EL (cell line): ENCODE data around the gene EFS.
A peak's percentile ranks its signal among the peaks of the same experiment; 100 is the strongest.

Source experiments
- DNase-seq: peaks from one replicate; pipeline ENCODE4 v3.0.0-alpha.2; 2016

The EFS gene

DNA sequence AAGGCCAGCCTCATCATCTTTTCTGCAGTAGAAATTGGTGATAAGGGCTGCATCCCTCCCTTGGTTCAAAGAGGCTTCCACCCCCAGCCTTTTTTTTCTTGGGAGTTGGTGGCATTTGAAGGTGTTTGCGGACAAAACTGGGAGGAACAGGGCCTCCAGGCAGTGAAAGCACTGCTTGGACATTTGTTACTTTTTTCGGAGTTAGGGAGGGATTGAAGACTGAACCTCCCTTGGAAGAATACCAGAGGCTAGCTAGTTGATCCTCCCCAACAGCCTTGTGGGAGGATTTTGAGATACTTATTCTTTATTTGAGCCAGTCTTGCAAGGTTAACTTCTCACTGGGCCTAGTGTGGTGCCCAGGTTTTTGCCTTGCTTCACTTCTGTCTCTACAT is 40.5 kb downstream of the EFS start:
- DNase-seq, result no peak

GRCh38 chr14:23323838-23324454 is 41.0 kb downstream of the EFS start:
- no peak for DNase-seq

- DNase-seq, result no peak
These were observed 42.1 kb downstream of the EFS start for GRCh38 chr14:23322568-23323517.

DNA sequence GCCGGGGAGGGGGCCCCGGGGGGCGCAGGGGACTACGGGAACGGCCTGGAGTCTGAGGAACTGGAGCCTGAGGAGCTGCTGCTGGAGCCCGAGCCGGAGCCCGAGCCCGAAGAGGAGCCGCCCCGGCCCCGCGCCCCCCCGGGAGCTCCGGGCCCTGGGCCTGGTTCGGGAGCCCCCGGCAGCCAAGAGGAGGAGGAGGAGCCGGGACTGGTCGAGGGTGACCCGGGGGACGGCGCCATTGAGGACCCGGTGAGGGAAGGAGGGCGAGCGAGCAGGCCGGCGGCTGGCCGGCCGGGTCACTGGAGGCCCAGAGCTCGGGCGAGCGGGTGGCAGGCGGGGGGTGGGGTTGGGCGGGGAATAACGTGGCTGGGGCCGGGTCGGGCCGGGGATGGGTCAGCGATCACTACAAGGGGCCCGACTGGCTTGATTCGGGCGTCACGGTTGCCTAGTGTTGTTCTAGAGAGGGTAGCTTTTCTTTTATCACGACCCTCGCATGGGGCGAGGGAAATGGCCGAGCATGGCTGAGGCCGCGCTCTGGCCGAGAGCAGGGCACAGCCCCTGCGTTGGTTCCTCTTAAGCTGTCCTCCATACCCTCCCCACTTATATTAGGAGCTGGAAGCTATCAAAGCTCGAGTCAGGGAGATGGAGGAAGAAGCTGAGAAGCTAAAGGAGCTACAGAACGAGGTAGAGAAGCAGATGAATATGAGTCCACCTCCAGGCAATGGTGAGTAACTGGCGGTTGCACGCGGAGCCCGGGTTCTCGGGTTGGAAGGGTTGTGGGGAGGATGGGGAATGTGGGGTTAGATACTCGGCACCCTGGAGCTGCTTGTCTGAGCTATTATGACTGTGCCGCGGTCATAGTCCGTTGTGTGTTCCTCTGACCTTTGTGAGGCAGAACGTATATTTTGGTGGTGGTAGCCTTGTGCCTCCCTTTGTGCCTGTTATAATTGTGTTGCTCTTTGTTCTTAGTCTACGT is 43.1 kb downstream of the EFS start:
- peak; percentile 70 for DNase-seq

DNA sequence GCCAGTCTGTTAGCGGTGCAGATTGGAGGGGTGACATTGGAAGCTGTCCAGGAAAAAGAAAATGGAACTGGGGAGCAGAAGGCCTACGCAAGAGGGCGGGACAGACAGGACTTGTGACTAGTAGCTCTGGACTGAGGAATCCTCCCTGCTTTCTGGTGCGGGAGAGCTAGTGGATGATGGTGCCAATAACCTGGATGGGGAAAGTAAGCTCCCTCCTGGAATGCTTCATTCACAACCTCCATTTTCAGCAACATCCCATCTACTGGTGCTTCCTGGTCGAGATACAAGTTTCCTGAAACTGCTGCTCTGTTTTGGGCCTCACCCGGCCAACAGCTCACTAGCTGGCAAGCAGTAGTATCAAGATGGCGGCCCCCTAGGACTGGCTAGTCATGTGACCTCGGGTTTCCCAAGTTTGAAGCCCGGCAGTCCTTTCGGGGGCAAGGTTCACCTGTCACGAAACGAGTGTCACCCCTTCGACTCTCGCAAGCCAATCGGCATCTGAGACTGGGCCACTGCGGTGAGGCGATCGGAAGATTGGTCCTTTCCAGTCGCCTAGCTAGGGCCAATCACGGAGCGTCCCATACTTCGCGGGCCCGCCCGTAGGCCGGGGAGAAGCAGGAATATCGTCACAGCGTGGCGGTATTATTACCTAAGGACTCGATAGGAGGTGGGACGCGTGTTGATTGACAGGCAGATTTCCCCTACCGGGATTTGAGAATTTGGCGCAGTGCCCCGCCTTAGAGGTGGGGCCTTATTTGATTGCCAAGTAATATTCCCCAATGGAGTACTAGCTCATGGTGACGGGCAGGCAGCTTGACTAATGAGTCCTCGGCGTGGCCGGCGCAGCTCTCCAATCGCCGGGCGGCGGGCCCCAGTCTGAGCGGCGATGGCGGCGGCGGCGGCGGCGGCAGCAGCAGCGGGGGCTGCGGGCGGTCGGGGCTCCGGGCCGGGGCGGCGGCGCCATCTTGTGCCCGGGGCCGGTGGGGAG is 44.1 kb downstream of the EFS start, which contains the start of gene PABPN1:
Gene PABPN1, plus strand, starts transcription at position 874 of the 988 bp plus-strand sequence. Its CDS starts 13 bp downstream, at position 887.
- DNase-seq, result peak; percentile 100

- DNase-seq, result no peak
These were observed 45.0 kb downstream of the EFS start for GRCh38 chr14:23319746-23320583.

DNA sequence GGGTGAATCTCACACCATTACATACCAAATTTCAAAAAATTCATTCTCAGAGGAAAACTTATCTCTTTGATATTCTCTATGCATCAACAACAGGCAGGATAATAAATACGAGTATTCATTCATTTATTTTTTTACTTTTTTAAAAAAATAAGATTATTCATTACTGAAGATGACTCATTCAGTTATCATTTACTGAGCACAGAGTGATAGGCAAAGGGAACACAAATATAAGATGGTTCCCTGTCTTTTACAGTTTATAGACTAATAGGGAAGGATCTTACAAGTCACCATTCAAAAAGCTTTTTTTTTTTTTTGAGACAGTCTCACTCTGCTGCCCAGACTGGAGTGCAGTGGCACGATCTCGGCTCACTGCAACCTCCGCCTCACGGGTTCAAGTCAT is 48.7 kb downstream of the EFS start:
- no peak for DNase-seq

DNA sequence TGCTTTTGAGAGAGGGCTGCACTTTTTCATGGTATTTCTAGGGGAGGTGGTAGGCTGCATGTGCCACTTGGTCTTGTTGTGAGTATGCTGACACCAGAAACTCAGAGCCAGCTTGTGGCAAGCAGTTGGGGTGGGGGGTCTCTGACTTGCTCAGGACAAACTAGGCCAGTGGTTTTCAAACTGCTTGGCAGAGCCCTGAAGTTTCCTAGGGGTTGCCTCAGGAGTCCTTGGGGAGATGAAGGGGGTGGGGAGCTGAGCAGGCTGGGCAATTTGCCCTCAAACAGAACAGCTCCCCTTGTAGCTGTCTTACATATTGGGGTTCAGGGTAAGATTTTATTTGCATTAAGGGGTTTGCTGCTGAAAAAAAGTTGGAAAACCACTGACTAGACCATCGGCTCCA is 54.4 kb downstream of the EFS start:
- DNase-seq, result no peak

GRCh38 chr14:23308721-23309445 is 56.1 kb downstream of the EFS start:
- DNase-seq, result no peak

DNA sequence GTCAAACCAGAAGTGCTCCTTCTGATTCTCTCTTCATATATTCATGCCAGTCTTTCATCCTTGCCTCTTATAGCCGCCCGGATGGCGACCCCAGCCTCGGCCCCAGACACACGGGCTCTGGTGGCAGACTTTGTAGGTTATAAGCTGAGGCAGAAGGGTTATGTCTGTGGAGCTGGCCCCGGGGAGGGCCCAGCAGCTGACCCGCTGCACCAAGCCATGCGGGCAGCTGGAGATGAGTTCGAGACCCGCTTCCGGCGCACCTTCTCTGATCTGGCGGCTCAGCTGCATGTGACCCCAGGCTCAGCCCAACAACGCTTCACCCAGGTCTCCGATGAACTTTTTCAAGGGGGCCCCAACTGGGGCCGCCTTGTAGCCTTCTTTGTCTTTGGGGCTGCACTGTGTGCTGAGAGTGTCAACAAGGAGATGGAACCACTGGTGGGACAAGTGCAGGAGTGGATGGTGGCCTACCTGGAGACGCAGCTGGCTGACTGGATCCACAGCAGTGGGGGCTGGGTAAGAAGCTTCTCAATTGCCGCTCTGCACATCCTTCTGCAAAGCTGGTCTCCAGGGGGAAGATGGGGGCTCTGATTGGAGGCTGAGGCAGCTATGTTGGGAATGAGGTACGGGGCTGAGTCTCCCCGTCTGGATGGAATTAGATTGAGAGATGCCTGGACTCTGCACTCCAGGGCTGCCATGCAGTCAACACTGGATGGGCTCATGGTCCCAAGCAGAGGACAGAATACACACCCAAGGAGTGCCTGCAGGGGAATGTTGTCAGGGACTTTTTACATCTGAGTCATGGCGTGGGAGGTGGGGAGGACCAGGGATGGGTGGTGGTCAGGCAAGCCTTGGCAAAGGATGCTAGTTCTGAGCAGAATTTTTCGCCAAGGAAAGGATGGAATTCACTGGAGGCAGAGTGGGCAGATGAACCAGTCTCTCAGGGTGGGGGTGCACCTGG is 57.0 kb downstream of the EFS start:
- DNase-seq, result peak; percentile 62

DNA sequence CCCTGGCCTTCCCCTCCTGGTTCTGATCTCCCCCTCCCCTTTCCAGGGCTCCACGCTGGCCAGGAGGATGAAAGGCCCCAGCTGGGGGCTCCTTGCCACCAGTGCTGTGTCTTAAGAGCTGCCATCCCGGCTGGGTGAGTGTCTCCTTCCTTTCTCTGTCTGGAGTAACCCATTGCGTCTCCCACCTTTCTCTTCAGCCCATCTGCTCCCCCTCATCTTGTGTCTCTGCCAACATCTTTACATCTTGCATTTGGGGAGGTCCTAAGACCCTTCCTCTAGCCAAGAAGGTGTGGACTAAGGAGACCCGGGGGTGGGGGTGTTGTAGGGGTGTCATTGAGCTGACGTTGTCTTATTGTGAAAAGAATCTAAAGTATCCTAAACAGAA is 57.8 kb downstream of the EFS start:
- DNase-seq, result no peak

DNA sequence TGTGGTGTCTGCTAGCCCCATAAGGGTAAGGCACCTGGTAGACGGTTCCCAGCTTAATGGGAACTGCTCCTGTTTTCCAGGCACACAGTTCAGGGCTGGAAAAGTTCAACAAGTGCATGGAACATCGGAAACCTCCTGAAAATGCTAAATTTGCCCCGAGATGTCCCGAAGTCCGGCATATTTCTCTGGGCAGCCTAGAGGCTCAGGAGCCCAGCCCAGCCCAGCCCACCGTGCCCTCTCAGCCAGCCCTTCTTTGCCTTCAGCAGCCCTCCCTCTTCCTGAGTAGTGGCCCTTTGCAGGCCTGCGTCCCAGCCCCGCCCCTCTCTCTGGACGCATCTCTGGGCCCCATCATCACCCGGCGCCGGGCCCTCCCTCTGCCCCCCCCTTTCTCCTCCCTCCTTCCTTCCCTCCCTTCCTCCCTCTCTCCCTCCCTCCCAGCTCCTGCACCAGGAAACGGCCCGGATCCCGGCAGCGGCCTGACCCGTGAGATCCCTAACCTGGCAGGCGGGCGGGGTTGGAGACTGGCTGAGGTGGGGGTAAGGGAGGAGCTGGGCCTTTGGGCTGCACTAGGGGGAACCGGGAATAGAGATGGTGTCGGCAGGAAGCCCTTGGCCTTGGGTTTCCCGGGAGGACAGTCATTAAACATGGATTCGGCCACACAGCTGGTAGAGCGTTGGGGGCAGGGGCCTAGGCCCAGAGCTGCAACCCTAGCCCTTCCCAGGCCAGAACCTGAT is 58.4 kb downstream of the EFS start, which contains the start of gene BCL2L2:
Gene BCL2L2, plus strand, starts transcription at position 422 of the 734 bp plus-strand sequence. CDS start 935 bp downstream, outside the sequence.
- peak; percentile 93 for DNase-seq
